SK-N-SH treated with all-trans-retinoic acid at 6 μM for 48 hours (cell line): Measurements from ENCODE around the gene GATA5.

Experiments
- ATAC-seq: fragments of 200-7000 bp; cut with Tn5 transposase; 3 replicates; pipeline ENCODE4 v1.9.1; 2020; ENCODE audit warnings: mild to moderate bottlenecking, moderate library complexity
- BACH2 ChIP-seq: fragments of 250-450 bp; sonication (Bioruptor Pico); IDR thresholded peaks from 2 replicates; pipeline ENCODE4 v1.9.0; 2021; ENCODE audit warnings: mild to moderate bottlenecking, borderline replicate concordance
- CREB5 ChIP-seq: fragments of 250-450 bp; sonication (Bioruptor Pico); IDR thresholded peaks from 2 replicates; pipeline ENCODE4 v1.5.1; 2020; ENCODE audit warnings: low read depth, mild to moderate bottlenecking, moderate library complexity
- CSDC2 ChIP-seq: fragments of 250-450 bp; sonication (Bioruptor Pico); IDR thresholded peaks from 2 replicates; pipeline ENCODE4 v1.5.0; 2020; ENCODE audit warnings: mild to moderate bottlenecking, moderate library complexity
- CSRNP3 ChIP-seq: fragments of 250-450 bp; sonication (Bioruptor Pico); IDR thresholded peaks from 2 replicates; pipeline ENCODE4 v1.5.1; 2021; ENCODE audit warnings: mild to moderate bottlenecking, moderate library complexity
- ESRRG ChIP-seq: fragments of 250-450 bp; sonication (Bioruptor Pico); IDR thresholded peaks from 2 replicates; pipeline ENCODE4 v1.6.1; 2021; ENCODE audit warnings: mild to moderate bottlenecking
- GLIS3 ChIP-seq: fragments of 250-450 bp; sonication (Bioruptor Pico); IDR thresholded peaks from 2 replicates; pipeline ENCODE4 v1.5.0; 2020; ENCODE audit warnings: mild to moderate bottlenecking, moderate library complexity
- ISL1 ChIP-seq: fragments of 250-450 bp; sonication (Bioruptor Pico); IDR thresholded peaks from 2 replicates; pipeline ENCODE4 v2.1.2; 2022; ENCODE audit warnings: mild to moderate bottlenecking, moderate library complexity
- OSR1 ChIP-seq: fragments of 250-450 bp; sonication (Bioruptor Pico); IDR thresholded peaks from 2 replicates; pipeline ENCODE4 v1.8.0; 2022; ENCODE audit warnings: moderate library complexity, mild to moderate bottlenecking, inconsistent platforms
- PATZ1 ChIP-seq: fragments of 250-450 bp; sonication (Bioruptor Pico); IDR thresholded peaks from 2 replicates; pipeline ENCODE4 v1.8.0; 2020; ENCODE audit warnings: mild to moderate bottlenecking, moderate library complexity, borderline replicate concordance
- POU6F1 ChIP-seq: fragments of 250-450 bp; sonication (Bioruptor Pico); IDR thresholded peaks from 2 replicates; pipeline ENCODE4 v1.8.0; 2021; ENCODE audit warnings: low read depth, mild to moderate bottlenecking, moderate library complexity, borderline replicate concordance
- SNAI2 ChIP-seq: fragments of 250-450 bp; sonication (Bioruptor Pico); IDR thresholded peaks from 2 replicates; pipeline ENCODE4 v1.5.0; 2020; ENCODE audit warnings: mild to moderate bottlenecking, moderate library complexity
- TCF4 ChIP-seq: fragments of 250-450 bp; sonication (Bioruptor Pico); IDR thresholded peaks from 2 replicates; pipeline ENCODE4 v1.8.0; 2021; ENCODE audit warnings: mild to moderate bottlenecking, moderate library complexity, borderline replicate concordance
- TSHZ2 ChIP-seq: fragments of 250-450 bp; sonication (Bioruptor Pico); IDR thresholded peaks from 2 replicates; pipeline ENCODE4 v1.5.0; 2020; ENCODE audit warnings: mild to moderate bottlenecking, moderate library complexity
- ZC3H10 ChIP-seq: fragments of 250-450 bp; sonication (Bioruptor Pico); IDR thresholded peaks from 2 replicates; pipeline ENCODE4 v1.5.1; 2021; ENCODE audit warnings: mild to moderate bottlenecking, moderate library complexity
- ZFP3 ChIP-seq: fragments of 250-450 bp; sonication (Bioruptor Pico); IDR thresholded peaks from 2 replicates; pipeline ENCODE4 v1.5.0; 2020; ENCODE audit warnings: mild to moderate bottlenecking, moderate library complexity
- ZFP30 ChIP-seq: fragments of 450-650 bp; formaldehyde crosslinking; IDR thresholded peaks from 2 replicates; pipeline ENCODE4 v1.5.0; 2022; ENCODE audit warnings: mild to moderate bottlenecking, moderate library complexity
- ZNF565 ChIP-seq: fragments of 450-650 bp; formaldehyde crosslinking; conservative IDR thresholded peaks from 2 replicates; pipeline ENCODE4 v1.5.0; 2020; ENCODE audit warnings: low read depth, mild to moderate bottlenecking, moderate library complexity
- ZNF70 ChIP-seq: fragments of 450-650 bp; formaldehyde crosslinking; IDR thresholded peaks from 2 replicates; pipeline ENCODE4 v1.5.0; 2020; ENCODE audit warnings: mild to moderate bottlenecking, moderate library complexity

Gene GATA5

GRCh38 chr20:62523473-62524203 lies 47.8 kb upstream of the GATA5 start (continued):
- TF ChIP-seq GLIS3 (CRISPR knock-in tag) = no peak
- no peak for TF ChIP-seq ZC3H10 (CRISPR knock-in tag)
- no peak for TF ChIP-seq OSR1 (CRISPR knock-in tag)

- TF ChIP-seq OSR1 (CRISPR knock-in tag) (no peak), ZNF565 (CRISPR knock-in tag) (no peak)
- ATAC-seq = no peak
Measured at GRCh38 chr20:62522748-62523396, 47.1 kb upstream of the GATA5 start.

- no peak for TF ChIP-seq ZFP30
- no peak for TF ChIP-seq ZNF70 (CRISPR knock-in tag)
- no peak for TF ChIP-seq CSDC2 (CRISPR knock-in tag)
- ATAC-seq = no peak
Measured at GRCh38 chr20:62519826-62520225, 44.0 kb upstream of the GATA5 start.

- no peak for ATAC-seq
- TF ChIP-seq BACH2 (CRISPR knock-in tag) (no peak), ZNF70 (CRISPR knock-in tag) (no peak)
Measured at GRCh38 chr20:62518911-62519310, 43.1 kb upstream of the GATA5 start.

- no peak for ATAC-seq
- TF ChIP-seq ZFP3 (CRISPR knock-in tag) = no peak
- no peak for TF ChIP-seq CREB5 (CRISPR knock-in tag)
- no peak for TF ChIP-seq ISL1
- no peak for TF ChIP-seq CSDC2 (CRISPR knock-in tag)
- TF ChIP-seq ZNF565 (CRISPR knock-in tag) = no peak
- TF ChIP-seq OSR1 (CRISPR knock-in tag) = no peak
- no peak for TF ChIP-seq TSHZ2 (CRISPR knock-in tag)
- TF ChIP-seq ZNF70 (CRISPR knock-in tag) = no peak
- no peak for TF ChIP-seq PATZ1
- no peak for TF ChIP-seq TCF4 (CRISPR knock-in tag)
- no peak for TF ChIP-seq ESRRG
- no peak for TF ChIP-seq SNAI2 (CRISPR knock-in tag)
- no peak for TF ChIP-seq CSRNP3 (CRISPR knock-in tag)
- TF ChIP-seq POU6F1 (CRISPR knock-in tag) = no peak
Measured at GRCh38 chr20:62517901-62518610, 42.3 kb upstream of the GATA5 start.
